NT2/D1 (cell line): ENCODE results near the gene LKAAEAR1.

Experiments
- YY1 ChIP-seq: IDR thresholded peaks from 2 replicates; pipeline ENCODE4 v1.6.1; 2011; ENCODE audit not compliant: insufficient read length, insufficient read depth
- ZNF274 ChIP-seq: IDR thresholded peaks from 2 replicates; pipeline ENCODE4 v1.6.1; 2011; ENCODE audit warnings: mild to moderate bottlenecking, low read depth, low read length

DNA sequence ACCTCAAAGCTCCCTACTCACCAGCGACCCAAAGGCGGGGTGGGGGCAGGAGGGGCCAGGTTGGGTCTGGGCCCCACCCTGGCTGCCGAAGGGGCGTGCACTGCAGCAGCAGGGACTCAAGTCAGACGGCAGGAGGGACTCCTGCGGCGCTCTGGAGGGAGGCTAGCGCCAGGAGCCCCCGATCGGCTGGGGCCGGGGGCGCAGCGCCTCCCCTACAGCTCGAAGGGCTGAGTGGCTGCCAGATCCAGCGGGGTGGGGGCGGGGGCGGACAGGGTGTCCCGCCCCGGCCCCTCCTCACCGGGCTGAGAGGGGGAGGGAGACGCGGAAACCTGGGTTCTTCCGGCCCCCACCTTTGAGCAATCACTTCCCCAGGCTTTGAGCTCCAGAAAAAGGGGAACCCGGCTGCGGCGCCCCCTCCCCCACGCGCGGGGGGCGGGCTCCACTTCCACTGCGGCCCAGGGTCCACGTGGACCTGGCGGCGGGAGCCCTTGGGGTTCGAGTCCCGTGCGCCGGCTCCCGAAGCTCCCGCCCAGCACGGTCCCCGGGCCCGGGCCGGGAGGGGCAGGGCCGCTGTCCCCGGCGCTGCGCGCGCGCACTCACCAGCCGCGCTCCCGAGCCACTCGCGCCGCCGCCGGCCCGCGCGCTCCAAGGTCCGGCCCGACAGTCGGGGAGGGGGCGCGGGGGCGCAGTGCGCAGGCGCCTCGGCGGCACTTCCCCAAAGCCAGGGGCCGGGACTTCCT is 4.8 kb downstream of the LKAAEAR1 start, which contains the start of gene RGS19:
- TF ChIP-seq ZNF274 = no peak
- TF ChIP-seq YY1 = no peak
